A549 treated with AZD9567 at 1 μM for 4 hours (cell line): ENCODE measurements around the gene PCSK1. TPM values are rescaled to one million over a fixed set of nuclear protein-coding genes. Genes with fewer than 3 reads are reported as not detected.

Source experiments
- total RNA-seq: library from RNA; stranded (reverse); fragments of 200-300 nt; extraction: Qiagen RNA extraction; gene quantifications from 5 replicates; pipeline ENCODE4 v1.2.3, GENCODE V29; 2022; ENCODE audit not compliant: insufficient read depth

Gene PCSK1
- total RNA-seq = 0.17 to 0.26 TPM (median 0.22 TPM) in 4 of 5 replicates, not detected in the other

DNA sequence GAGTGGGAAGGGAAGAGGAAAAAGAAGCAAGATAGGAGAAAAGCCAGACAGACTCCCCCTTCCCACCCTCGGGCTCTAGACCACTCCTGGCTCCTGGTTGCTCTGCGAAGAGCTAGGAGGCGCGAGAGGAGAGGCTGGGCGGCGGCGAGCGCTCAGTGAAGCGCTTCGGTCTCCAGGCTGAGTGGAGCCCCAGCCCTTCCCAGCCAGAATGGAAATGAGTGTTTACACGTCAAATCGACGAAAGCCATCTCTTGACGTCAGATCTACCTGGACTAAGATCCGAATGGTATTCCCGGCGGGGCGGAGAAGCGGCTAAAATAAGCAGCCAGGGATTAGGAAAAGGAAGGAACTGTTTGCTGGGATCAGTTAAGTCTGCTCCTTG lies at the start of gene PCSK1:
Gene PCSK1, minus strand, starts transcription at position 183 of the 382 bp plus-strand sequence. CDS start 206 bp downstream, outside the sequence.

Other genes with a start within 250 kb of the PCSK1 start
- 143 to 175 TPM (median 162 TPM) in 5 replicates for gene CAST, start 229.1 kb upstream of the PCSK1 start, total RNA-seq